ENCODE results near the gene PUS10. TPM values are rescaled to one million over a fixed set of nuclear protein-coding genes. Genes with fewer than 3 reads are reported as not detected.

The PUS10 gene
- total and polyA plus RNA-seq, 2 of the 13 experiments (the other 11 are each of a cell fraction or from before 2014, with no cell fraction given) = 41.4 to 44.3 TPM

DNA sequence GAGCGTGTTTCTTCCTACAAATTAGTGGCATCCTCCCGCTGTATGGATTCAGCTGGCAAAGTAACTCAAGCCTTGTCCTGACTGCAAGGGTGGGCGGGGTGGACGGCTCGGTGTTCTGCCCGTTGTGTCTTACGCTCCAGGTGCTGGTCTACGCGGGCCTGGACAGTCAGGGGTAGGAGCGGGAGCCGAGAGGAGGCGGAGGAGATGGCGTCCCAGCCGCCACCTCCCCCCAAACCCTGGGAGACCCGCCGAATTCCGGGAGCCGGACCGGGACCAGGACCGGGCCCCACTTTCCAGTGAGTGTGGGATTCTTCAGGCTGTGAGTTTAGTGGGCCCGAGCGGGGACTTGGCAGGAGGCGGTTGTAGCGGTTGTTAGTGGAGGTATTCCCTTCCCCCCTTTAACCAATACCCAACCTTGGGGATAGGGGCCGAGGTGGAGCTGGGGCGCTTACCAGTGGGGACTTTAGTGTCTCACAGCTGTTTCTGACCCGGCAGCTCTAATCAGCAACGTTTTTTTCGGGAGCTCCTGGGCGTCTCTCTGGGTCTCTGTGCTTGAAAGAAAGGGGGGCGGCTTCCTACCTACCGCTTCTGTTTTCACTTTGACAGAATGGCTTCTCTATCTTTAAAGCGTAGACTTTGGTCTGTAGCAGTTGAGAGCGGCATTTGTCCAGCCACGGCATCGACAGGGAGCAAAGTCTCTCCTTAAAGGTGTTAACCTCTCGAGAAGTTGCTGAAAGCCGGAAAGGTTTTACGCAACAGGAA lies at the start of gene PUS10, which contains the start of gene PEX13 (continued):
- TF ChIP-seq ZNF543 (CRISPR knock-in tag; IDR thresholded peaks at IDR 0.05) (no peak; the same call in none of the 2 replicates), SCMH1 (CRISPR knock-in tag; IDR thresholded peaks at IDR 0.05; ENCODE audit: borderline replicate concordance) (no peak), ZNF160 (CRISPR knock-in tag; IDR thresholded peaks at IDR 0.05) (peak; percentile 91), ZFX (CRISPR knock-in tag; IDR thresholded peaks at IDR 0.05; ENCODE audit: low read depth) (peak; percentile 68)
- TF ChIP-seq, protein P1, sequence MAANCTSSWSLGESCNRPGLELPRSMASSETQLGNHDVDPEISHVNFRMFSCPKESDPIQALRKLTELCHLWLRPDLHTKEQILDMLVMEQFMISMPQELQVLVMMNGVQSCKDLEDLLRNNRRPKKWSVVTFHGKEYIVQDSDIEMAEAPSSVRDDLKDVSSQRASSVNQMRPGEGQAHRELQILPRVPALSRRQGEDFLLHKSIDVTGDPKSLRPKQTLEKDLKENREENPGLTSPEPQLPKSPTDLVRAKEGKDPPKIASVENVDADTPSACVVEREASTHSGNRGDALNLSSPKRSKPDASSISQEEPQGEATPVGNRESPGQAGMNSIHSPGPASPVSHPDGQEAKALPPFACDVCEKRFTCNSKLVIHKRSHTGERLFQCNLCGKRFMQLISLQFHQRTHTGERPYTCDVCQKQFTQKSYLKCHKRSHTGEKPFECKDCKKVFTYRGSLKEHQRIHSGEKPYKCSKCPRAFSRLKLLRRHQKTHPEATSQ (CRISPR knock-in tag; IDR thresholded peaks at IDR 0.05; ENCODE audit: borderline replicate concordance) = peak; percentile 53; the same call in 1 of the 2 replicates
- TF ChIP-seq, protein P2, sequence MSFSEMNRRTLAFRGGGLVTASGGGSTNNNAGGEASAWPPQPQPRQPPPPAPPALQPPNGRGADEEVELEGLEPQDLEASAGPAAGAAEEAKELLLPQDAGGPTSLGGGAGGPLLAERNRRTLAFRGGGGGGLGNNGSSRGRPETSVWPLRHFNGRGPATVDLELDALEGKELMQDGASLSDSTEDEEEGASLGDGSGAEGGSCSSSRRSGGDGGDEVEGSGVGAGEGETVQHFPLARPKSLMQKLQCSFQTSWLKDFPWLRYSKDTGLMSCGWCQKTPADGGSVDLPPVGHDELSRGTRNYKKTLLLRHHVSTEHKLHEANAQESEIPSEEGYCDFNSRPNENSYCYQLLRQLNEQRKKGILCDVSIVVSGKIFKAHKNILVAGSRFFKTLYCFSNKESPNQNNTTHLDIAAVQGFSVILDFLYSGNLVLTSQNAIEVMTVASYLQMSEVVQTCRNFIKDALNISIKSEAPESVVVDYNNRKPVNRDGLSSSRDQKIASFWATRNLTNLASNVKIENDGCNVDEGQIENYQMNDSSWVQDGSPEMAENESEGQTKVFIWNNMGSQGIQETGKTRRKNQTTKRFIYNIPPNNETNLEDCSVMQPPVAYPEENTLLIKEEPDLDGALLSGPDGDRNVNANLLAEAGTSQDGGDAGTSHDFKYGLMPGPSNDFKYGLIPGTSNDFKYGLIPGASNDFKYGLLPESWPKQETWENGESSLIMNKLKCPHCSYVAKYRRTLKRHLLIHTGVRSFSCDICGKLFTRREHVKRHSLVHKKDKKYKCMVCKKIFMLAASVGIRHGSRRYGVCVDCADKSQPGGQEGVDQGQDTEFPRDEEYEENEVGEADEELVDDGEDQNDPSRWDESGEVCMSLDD (CRISPR knock-in tag; IDR thresholded peaks at IDR 0.05; ENCODE audit: borderline replicate concordance) = no peak; the same call in 1 of the 2 replicates
- TF ChIP-seq, protein P3, sequence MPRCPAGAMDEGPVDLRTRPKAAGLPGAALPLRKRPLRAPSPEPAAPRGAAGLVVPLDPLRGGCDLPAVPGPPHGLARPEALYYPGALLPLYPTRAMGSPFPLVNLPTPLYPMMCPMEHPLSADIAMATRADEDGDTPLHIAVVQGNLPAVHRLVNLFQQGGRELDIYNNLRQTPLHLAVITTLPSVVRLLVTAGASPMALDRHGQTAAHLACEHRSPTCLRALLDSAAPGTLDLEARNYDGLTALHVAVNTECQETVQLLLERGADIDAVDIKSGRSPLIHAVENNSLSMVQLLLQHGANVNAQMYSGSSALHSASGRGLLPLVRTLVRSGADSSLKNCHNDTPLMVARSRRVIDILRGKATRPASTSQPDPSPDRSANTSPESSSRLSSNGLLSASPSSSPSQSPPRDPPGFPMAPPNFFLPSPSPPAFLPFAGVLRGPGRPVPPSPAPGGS (CRISPR knock-in tag; IDR thresholded peaks at IDR 0.05) = peak; percentile 43; the same call in 1 of the 2 replicates
- TF ChIP-seq, protein P4, sequence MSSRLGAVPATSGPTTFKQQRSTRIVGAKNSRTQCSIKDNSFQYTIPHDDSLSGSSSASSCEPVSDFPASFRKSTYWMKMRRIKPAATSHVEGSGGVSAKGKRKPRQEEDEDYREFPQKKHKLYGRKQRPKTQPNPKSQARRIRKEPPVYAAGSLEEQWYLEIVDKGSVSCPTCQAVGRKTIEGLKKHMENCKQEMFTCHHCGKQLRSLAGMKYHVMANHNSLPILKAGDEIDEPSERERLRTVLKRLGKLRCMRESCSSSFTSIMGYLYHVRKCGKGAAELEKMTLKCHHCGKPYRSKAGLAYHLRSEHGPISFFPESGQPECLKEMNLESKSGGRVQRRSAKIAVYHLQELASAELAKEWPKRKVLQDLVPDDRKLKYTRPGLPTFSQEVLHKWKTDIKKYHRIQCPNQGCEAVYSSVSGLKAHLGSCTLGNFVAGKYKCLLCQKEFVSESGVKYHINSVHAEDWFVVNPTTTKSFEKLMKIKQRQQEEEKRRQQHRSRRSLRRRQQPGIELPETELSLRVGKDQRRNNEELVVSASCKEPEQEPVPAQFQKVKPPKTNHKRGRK (CRISPR knock-in tag; IDR thresholded peaks at IDR 0.05) = no peak; the same call in 1 of the 2 replicates
- TF ChIP-seq, protein P5, sequence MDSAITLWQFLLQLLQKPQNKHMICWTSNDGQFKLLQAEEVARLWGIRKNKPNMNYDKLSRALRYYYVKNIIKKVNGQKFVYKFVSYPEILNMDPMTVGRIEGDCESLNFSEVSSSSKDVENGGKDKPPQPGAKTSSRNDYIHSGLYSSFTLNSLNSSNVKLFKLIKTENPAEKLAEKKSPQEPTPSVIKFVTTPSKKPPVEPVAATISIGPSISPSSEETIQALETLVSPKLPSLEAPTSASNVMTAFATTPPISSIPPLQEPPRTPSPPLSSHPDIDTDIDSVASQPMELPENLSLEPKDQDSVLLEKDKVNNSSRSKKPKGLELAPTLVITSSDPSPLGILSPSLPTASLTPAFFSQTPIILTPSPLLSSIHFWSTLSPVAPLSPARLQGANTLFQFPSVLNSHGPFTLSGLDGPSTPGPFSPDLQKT (CRISPR knock-in tag; IDR thresholded peaks at IDR 0.05; ENCODE audit: borderline replicate concordance) = no peak
- TF ChIP-seq, protein P6, sequence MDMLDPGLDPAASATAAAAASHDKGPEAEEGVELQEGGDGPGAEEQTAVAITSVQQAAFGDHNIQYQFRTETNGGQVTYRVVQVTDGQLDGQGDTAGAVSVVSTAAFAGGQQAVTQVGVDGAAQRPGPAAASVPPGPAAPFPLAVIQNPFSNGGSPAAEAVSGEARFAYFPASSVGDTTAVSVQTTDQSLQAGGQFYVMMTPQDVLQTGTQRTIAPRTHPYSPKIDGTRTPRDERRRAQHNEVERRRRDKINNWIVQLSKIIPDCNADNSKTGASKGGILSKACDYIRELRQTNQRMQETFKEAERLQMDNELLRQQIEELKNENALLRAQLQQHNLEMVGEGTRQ (IDR thresholded peaks at IDR 0.05; ENCODE audit: low read depth, low read length) = no peak
- TF ChIP-seq, protein P6 (CRISPR knock-in tag; IDR thresholded peaks at IDR 0.05; ENCODE audit: borderline replicate concordance) = peak; percentile 58; the same call in 1 of the 2 replicates

Measured in HepG2 (cell line).